GM18909 (cell line): Measurements from ENCODE around the gene PCSK2.
"Not testable (repeated sequence)": the region's sequence is repeated elsewhere in the genome, so short reads cannot be mapped to it uniquely, and the experiment has no call there.

Experiments
- ATAC-seq: cut with Tn5 transposase; IDR thresholded peaks from one replicate; pipeline ENCODE4 v1.9.1; 2021; ENCODE audit warnings: mild to moderate bottlenecking; ENCODE audit not compliant: unreplicated experiment, poor library complexity

Gene PCSK2, protein sequence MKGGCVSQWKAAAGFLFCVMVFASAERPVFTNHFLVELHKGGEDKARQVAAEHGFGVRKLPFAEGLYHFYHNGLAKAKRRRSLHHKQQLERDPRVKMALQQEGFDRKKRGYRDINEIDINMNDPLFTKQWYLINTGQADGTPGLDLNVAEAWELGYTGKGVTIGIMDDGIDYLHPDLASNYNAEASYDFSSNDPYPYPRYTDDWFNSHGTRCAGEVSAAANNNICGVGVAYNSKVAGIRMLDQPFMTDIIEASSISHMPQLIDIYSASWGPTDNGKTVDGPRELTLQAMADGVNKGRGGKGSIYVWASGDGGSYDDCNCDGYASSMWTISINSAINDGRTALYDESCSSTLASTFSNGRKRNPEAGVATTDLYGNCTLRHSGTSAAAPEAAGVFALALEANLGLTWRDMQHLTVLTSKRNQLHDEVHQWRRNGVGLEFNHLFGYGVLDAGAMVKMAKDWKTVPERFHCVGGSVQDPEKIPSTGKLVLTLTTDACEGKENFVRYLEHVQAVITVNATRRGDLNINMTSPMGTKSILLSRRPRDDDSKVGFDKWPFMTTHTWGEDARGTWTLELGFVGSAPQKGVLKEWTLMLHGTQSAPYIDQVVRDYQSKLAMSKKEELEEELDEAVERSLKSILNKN

DNA sequence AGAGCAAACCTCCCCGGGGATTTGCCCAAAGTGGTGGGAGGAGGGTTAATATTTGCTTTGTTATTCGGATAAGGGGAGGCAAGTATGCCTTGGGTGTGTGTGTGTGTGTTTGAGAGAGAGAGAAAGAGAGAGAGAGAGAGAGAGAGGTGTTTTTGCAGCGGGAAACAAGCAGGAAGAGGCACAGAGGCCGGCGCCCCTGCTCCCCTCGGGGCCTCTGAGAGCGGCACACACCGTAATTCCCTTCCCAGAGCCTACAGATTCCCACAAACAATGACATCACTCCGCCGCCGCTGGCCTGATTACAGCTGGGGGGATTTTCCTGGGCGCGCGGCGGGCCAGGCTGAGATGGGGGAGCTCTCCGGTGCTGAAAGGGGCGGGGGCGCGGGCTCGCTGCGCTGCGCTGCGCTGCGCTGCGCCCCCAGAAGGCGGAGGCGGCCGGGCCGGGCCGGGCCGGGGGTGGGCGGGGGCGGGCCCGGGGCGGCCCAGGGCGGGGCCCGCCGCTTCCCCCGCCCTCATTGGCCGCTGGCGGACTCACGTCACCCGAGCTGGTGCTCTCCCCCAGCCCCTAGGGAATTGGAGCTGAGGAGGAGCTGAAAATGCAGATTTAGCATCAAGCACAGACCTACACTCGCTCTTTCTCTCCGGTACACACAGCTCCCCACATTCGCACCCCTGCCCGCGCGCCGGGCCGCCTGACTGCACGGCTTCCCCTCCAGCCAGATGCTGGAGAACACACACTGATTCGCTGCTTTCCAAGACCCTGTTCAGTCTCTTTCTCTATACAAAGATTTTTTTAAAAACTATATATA, at the start of gene PCSK2:
PCSK2 (plus strand) TSS at position 631 of the 809 bp plus-strand sequence. CDS start 266 bp downstream, outside the sequence.
- ATAC-seq: no peak

DNA sequence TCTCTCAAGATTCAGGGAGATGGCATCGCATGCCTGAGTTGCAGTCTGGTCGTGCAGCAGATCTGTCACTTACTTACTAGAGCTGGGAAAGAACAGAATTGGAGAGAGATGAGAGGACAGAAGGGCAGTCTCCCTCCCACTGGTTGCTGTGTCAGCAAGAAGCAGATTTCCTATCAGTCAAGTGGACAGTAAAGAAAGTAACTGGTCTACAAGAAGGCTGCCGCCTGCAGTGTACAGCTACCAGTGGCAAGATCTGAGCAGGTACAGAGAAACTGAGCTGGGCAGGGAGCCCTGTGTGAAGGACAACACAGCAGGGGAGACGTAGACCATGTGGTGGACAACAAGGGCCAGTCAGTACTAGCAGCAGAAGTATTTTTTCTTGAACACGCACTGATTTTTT, 49.5 kb upstream of the PCSK2 start:
- ATAC-seq: no peak

DNA sequence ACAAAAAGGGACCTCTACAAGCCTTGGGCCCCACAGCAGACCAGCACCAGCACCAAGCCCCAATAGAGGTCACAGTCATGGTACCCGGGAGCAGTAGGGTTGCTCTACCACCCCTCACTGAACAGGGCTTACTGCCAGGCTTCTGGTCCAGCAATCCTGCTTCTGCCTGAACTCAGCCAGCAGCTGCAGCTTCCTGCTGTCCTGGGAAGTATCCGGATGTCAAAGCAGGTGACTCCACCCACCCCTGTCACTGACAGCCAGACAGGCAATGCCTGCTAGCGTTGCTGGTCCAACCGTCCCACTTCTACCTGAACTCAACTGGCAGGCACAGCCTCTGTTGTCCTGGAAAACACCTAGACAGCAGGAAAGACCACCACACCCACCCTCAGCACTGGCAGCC, 47.0 kb upstream of the PCSK2 start:
- ATAC-seq: no peak

DNA sequence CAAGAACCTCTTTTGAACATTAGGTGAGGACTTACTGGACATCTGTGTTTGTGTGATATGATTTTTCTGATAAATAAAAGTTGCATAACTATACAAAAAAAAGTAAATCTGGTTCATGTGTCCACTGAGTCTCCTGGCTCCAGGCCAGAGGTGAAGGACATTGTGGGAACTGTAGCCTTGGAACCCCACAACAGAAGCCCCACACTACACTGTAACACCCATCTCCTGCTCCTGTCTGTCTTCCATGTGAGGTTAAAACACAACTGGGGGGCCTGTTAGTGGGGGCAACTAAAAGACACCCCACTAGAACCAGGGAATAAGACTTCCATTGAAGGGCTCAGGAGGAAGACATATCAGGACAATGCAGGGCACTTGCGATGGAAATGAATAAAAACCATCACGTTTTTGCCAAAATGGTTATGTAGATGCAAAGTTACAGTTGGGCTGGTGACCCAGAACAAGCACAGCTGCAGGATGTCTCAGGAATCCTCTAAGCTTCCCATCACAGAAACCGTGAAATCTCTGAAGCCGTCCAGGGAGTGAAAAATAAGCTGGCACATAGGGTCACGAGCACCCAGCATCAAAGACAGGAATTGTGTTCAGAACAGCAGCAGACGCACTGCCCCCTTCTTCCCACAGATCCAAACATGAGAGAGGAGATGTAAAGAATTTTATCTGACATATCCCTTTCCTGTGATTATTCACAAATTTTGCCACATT, 36.7 kb upstream of the PCSK2 start:
- ATAC-seq: no peak

DNA sequence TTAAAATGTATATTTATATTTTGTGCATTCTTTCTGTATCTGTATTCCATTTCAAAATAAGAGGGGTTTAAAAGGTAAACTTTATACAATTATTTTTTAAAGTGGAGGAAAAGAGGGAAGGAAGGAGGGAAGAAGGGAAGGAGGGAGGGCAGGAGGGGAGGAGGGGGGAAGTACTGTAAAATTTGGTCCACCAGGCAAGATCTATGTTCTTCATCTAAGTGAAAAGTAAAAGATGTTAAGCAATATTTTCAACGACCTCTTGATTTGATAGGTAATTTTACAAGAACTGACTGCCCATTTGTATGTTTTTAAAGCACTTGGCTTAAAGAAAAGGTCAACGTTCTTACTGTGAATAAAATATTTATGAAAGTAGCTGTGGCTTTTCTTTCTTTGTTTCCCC, 29.8 kb upstream of the PCSK2 start:
- no peak for ATAC-seq

DNA sequence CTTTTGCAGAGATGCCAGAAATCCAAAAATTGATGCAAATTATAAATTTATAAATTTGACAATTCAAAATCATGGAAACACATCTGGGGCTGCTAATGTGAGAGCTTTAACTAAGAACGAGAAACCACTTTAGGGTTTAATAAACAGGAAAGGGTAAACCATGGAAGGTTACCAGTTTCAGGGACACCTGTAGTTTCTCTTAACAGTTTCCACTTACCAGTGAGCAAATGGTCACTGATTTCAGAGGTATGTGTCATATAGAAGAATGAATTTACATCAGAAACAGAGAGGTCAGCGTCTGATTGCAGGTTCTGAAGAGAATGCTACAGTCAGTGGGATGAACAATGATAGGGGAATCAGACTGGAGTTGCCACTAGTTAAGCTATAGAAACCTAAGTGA, 24.8 kb upstream of the PCSK2 start:
- ATAC-seq: no peak

DNA sequence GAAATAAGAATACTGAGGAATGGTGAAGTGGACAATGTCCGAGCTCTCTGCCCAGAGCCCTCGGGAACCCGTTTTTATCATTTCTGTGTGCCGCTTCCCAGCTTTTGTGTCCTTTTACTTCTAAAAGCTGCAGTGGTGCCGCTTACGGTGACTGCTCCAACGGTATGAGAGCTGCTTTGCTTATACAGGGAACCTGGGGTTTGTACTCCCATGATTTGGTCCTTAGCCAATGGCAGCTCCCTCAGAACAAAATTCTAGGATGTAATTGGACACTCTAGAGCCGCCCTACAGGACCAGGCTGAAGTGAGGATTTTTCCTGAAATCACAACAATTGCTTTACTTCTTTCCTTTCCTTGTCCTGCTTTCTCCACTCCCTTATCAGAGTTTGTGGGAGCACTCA, 24.2 kb upstream of the PCSK2 start:
- no peak for ATAC-seq

DNA sequence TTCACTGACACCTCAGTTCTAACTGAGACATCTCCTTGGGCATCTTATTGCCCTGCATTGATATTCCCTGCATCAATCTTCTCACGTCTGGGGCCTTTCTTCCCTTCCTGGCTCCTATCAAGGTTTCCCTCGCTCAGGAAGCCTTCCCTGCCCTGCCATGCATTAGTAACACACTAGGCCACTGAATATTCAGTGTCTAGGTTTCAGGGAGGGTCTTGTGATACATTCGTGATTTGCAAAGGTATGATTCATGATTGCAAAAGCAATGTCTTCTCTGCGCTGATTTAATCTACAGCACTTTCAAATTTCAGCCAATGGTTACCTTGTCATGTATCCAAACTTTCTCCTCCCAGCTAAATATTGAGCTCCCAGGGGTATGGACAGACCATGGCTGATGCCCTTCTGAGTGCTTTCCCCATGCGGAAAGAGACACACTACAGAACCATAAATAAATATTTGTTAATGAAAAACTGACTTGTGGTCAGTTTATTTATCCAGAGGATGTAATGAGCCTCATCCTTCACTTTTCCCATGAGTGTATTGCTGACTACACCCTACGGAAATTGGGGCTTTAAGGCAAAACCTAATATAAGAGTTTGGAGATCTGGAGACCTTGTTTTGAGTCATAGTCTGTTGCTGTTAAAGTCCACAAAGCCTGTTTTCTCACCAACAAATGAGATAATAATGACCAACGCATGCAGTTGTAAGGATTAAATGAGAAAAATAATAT, 21.6 kb upstream of the PCSK2 start:
- no peak for ATAC-seq

DNA sequence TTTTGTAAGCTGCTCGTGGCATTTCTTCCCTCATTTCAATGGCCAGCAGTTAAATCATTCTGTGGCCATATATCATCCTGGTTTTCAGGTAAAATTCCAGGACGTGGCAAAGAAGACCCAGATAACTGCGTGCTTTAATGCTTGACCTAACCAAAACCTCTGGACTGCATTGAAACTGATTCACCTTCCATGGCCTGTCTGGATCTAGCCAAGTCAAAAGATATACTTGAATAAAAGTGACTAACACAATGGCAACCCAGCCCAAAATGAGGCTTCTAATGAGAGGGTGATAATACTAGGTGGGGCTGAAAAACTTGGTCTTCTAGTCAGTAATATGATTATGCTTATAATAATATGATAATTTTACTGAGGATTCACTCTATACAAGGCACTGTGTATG, 16.5 kb upstream of the PCSK2 start:
- no peak for ATAC-seq

DNA sequence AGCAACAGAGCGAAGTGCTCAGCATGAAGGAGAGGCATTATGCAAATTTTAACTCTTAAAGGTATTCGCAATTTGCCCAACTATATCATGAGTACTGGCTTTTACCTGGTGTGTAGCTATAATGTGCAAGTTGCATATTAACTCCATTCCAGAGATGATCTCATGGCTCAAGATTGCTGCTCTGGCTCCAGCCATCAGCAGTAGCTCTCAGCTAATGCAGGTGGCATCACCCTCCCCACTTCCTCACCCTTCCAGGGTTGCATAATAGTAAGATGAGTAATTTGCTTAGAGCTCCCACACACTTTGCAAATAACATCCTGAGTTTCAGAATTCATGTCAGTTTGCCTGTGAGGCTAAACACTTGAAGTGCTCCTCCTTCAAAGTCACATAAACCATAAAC, 15.9 kb upstream of the PCSK2 start:
- no peak for ATAC-seq

DNA sequence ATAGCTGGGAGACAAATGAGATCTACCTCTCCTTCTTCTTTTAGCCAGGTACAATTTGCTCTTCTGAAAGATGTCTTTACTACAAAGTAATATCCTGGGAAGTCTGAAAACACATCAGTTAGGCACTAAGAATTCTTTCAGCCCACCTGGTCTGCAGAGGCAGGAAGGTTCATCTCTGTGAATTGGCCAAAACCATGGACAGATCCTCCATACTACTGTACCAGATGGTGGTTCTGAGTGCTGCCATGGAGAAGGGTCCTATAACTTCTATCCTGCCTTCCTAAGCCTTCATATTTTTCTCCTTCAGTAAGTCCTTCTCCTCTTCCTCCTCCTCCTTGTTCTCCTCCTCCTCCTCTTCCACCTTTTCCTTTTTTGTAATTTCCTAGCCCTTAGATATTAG, 11.7 kb upstream of the PCSK2 start:
- ATAC-seq: no peak

DNA sequence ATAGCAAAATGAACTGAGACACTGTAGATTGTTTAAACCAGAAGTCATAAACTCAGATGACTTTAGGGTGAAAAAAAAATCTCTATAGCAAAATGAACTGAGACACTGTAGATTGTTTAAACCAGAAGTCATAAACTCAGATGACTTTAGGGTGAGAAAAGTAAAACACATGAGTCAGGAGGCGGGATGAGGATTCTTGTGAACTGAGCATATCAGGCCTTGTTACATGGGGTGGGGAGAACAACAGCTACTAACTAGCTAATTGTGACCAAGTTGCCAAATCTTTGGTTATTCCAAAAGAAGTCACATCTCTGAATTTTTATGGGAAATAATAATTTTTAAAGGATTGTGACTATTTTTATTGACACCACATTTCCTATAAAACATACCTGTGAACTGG, 7.0 kb upstream of the PCSK2 start:
- ATAC-seq: not testable (repeated sequence)

DNA sequence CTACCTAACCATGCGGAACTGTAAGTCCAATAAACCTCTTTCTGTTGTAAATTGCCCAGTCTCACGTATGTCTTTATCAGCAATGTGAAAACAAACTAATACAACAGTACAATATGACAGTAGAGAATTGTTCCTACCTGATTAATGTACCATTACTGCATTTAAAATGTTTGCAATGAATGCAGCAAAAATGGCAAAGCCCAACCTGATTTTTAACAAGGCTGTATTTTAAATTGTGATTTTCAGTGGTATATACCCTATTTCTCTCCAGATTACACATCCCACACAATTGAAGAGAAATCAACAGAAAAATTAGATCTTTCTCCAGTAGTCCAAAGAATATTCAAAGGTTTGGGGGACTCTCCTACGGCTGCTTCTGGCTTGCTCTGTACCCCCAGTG, 3.3 kb upstream of the PCSK2 start:
- ATAC-seq: no peak

DNA sequence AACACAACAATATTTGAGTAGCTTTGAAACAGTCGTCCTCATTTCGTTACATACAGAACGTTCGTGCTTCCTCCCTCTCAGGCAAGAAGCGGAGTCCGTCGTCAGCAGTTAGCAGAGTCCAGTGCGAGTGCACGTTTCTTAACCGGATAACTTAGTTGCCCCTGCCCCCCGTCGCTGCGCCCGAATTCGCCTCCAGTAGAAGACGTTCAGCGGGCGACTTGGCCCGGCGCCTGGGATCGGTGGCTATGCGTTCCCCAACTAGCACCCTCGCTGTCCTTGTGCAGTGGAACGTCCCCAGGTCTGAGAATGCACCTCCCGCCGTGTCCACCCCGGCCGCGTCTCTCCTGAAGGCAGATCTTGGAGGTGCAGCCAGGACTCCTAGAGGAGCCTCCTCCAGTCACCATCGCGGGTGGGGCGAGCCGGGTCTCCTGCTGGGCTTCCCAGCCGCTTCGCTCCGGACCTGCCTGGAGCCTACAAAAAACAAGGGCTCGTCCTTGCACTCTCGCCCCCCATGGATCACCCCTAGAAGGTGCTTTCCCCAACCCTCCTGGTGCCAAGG, 910 bp upstream of the PCSK2 start:
- no peak for ATAC-seq

DNA sequence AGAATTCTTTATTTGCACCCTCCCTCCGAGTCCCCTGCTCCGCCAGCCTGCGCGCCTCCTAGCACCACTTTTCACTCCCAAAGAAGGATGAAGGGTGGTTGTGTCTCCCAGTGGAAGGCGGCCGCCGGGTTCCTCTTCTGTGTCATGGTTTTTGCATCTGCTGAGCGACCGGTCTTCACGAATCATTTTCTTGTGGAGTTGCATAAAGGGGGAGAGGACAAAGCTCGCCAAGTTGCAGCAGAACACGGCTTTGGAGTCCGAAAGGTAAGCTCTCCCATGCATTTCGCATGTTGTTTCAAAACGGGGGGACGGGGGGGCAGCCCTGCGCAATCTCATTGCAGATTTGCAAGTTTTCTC, 357 bp downstream of the PCSK2 start:
- ATAC-seq: no peak

DNA sequence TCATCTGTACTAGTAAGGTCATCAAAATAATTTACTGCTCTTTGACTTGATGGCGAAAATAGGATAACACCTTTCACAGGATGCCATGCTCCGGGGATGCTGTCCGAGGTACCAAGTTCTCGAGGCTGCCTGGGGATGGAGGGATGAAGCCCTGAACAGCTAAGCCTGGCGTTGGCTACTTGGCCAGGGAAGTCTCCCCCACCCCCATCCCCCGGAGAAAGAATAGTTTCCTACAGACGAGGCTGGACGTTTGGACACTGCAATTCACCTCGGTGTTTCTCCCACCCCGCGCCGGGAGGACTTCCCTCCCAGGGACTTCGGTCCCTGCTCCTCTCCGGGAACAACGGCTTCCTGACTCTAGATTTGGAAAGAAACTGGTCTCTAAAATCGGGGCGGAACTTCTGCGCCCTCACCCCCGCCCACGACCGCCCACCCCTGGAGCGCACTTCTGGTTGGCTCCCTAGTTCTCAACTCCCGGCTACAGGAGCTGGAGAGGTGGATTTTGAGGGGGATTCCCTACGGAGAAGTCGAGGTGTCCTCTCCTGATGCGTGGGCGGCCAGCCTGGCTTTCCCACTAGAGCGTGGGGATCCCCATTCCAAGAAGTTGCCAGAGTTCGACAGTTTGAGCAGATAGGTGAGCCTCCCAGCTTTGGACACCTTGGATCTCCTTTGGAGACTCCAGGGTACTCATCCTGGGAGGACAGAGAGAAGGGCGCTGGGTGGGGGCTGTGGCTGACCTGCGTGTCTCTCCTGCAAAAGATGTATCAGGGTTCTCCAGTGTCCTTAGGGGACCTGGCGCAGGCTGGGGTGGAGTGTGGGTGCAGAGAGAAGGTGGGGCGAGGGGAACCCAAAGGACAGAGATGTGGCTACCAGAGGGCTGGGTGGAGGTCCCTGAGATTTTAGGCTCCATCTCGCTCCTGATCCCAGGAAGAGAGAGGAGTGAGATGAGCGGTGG, 1.1 kb downstream of the PCSK2 start:
- no peak for ATAC-seq

DNA sequence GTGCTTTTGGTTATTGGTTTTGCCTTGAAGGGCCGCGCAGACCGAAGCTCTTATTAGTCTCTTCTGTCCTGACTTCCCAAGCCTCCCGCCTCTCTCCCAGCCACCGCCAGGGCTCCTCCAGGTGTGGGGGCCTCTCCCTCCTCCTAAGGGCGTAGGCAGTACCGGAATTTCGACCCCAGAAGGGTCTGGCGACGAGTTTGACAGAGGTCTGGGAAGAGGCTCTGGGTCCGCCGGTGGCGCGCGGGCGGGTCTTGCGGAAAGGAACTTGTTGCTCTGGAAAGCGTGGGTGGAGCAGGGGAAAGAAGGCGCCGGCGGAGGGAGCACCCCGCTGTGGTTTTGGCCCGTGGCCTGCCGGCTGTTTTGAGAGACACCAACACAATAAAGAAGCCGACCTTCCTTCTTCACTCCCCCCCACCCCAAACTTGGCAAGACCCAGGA, 1.8 kb downstream of the PCSK2 start:
- ATAC-seq: no peak

DNA sequence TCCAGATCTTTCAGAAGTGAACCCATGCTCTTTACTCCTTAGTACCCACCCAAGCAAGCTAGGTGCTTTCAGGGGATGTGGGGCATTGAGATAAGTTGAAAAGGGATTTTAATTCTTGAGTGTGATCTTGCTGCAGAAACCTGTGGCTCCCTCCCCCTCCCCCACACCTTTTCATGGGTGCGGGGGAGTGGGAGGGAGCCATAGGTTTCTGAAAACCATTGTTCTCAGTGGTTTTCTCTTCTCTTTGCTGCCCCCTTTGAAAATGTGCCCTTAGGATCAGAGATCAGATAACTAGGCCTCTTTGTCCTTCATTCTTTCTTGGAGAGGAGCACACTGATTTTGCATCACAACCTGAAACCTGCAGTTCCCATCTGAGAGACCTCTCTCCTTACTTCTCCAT, 2.4 kb downstream of the PCSK2 start:
- no peak for ATAC-seq

DNA sequence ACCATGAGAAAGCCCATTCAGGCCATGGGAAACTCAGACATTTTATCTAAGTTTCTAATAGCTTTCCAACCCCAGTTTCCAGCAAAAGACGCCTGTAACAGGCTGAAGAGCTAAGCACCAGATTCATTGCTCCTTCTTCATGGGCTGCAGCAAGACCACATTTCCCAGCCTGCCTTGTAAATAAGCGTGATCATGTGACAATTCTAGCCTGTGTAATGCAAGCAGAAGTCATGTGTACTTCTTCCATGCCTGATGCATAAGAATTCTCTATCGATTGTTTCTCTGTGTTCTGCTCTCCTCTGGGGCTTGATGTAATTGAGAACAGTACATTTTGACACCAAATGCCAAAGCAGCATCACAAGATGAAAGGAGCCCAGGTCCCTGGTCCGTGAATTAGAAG, 6.8 kb downstream of the PCSK2 start:
- ATAC-seq: no peak
